ENCODE results near the gene INCENP.

INCENP gene

DNA sequence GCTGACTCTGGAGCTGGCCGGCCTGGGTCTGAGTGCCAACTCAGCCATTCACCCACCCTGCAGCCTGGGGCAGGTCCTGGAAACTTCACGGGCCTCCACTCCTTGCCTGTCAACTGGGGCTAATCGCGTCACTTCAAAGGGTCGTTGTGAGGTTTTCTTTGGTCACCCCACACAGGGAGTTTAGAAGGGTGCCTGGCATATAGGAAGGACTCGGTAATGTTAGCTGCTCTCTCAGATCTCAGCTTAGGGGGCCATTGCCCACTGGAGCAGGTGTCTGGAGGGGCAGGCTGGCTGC lies 7.3 kb downstream of the INCENP start:
- H3K79me2 ChIP-seq (ENCODE audit: insufficient read depth, low read length): peaks cover 51% of the 10 kb centered on the region
- H3F3A ChIP-seq (ENCODE audit: insufficient read depth, low read length): no peaks in the 10 kb centered on the region
- no peak overlapping the region for H3K9ac ChIP-seq (ENCODE audit: low read length)
- H4K20me1 ChIP-seq (ENCODE audit: insufficient read depth, low read length): no peaks in the 10 kb centered on the region
- H3K4me2 ChIP-seq (ENCODE audit: low read length): no peak overlapping the region
- H3K36me3 ChIP-seq (ENCODE audit: insufficient read depth, low read length): peaks cover 96% of the 10 kb centered on the region
- no peaks in the 10 kb centered on the region for H3K9me3 ChIP-seq (ENCODE audit: low read length)
- no peaks in the 10 kb centered on the region for H3K9me2 ChIP-seq (ENCODE audit: low read depth, low read length)
- no peak overlapping the region for H3K4me3 ChIP-seq (ENCODE audit: low read depth, low read length, poor library complexity, severe bottlenecking)
- no peak overlapping the region for H2AFZ ChIP-seq (ENCODE audit: low read length)
- H3K27ac ChIP-seq (ENCODE audit: low read depth, low read length, poor library complexity, severe bottlenecking): no peak overlapping the region
- TF ChIP-seq, protein P1, sequence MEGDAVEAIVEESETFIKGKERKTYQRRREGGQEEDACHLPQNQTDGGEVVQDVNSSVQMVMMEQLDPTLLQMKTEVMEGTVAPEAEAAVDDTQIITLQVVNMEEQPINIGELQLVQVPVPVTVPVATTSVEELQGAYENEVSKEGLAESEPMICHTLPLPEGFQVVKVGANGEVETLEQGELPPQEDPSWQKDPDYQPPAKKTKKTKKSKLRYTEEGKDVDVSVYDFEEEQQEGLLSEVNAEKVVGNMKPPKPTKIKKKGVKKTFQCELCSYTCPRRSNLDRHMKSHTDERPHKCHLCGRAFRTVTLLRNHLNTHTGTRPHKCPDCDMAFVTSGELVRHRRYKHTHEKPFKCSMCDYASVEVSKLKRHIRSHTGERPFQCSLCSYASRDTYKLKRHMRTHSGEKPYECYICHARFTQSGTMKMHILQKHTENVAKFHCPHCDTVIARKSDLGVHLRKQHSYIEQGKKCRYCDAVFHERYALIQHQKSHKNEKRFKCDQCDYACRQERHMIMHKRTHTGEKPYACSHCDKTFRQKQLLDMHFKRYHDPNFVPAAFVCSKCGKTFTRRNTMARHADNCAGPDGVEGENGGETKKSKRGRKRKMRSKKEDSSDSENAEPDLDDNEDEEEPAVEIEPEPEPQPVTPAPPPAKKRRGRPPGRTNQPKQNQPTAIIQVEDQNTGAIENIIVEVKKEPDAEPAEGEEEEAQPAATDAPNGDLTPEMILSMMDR (IDR thresholded peaks at IDR 0.05; ENCODE audit: low read length): no peak
- TF ChIP-seq EZH2 (IDR thresholded peaks at IDR 0.05; ENCODE audit: borderline replicate concordance, low read length): no peak
- peaks cover under 1% of the 10 kb centered on the region for H3K4me1 ChIP-seq (ENCODE audit: insufficient read depth, low read length, severe bottlenecking)
- H3K27me3 ChIP-seq (ENCODE audit: insufficient read depth, low read length): no peaks in the 10 kb centered on the region

DNA sequence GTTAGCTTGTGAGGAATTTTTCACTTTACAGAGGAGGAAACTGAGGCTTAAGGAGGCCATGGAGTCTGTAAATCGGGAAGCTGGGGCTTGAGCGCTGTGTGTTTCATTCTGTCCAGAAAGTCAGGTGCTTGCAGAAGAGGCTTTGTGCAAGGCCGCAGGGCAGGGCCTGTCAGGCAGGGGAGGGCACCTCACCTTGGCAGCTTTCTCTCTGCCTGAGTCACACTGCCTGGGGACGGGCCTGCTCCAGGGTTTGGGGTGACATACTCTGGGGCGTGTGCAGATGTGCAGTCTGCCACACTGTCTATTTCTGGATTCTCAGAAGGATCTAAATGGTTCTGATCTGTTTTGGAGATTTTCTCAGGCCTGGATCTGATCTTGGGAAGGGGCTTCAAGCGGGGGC lies 8.4 kb downstream of the INCENP start:
- H2AFZ ChIP-seq (ENCODE audit: low read length): no peak overlapping the region
- H3K9me3 ChIP-seq (ENCODE audit: low read length): no peaks in the 10 kb centered on the region
- peaks cover 41% of the 10 kb centered on the region for H3K79me2 ChIP-seq (ENCODE audit: insufficient read depth, low read length)
- no peak overlapping the region for H3K27ac ChIP-seq (ENCODE audit: low read depth, low read length, poor library complexity, severe bottlenecking)
- H4K20me1 ChIP-seq (ENCODE audit: insufficient read depth, low read length): no peaks in the 10 kb centered on the region
- H3K27me3 ChIP-seq (ENCODE audit: insufficient read depth, low read length): no peaks in the 10 kb centered on the region
- peaks cover 96% of the 10 kb centered on the region for H3K36me3 ChIP-seq (ENCODE audit: insufficient read depth, low read length)
- H3K4me3 ChIP-seq (ENCODE audit: low read depth, low read length, poor library complexity, severe bottlenecking): no peak overlapping the region
- no peaks in the 10 kb centered on the region for H3K9me2 ChIP-seq (ENCODE audit: low read depth, low read length)
- H3K9ac ChIP-seq (ENCODE audit: low read length): no peak overlapping the region
- no peaks in the 10 kb centered on the region for H3F3A ChIP-seq (ENCODE audit: insufficient read depth, low read length)
- no peak overlapping the region for H3K4me2 ChIP-seq (ENCODE audit: low read length)
- no peak for TF ChIP-seq EZH2 (IDR thresholded peaks at IDR 0.05; ENCODE audit: borderline replicate concordance, low read length)
- H3K4me1 ChIP-seq (ENCODE audit: insufficient read depth, low read length, severe bottlenecking): no peaks in the 10 kb centered on the region

DNA sequence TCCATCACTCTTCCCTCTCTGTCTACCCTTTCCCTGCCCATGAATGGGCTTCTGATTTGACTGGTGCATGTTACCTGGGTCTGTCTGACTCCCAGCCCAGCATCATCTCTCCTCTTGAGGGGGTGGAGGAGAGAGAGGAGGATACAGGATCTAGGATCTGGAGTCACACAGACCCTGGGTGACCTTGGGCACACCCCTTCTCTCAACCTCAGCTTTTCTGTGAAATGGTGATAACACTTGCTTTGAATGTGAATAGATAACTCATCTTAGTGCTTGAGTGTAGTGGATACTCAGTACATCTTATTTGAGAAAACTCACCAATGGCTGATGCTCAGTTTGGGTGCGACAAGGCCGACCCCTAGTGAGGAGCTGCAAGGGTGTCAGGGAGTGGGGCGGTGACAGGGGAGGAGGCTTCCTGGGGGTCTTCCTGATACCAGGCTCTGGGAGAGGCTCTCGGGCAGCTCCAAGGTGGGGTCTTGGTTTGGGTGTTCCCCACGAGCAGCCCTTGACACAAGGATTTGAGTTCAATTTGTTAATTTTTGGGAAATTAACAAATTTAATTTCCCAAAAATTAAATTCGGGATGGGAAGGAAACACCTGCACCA lies 9.0 kb downstream of the INCENP start:
- no peaks in the 10 kb centered on the region for H3K27me3 ChIP-seq (ENCODE audit: insufficient read depth, low read length)
- no peak overlapping the region for H3K4me2 ChIP-seq (ENCODE audit: low read length)
- H3K79me2 ChIP-seq (ENCODE audit: insufficient read depth, low read length): peaks cover 35% of the 10 kb centered on the region
- no peak overlapping the region for H3K27ac ChIP-seq (ENCODE audit: low read depth, low read length, poor library complexity, severe bottlenecking)
- H3K36me3 ChIP-seq (ENCODE audit: insufficient read depth, low read length): peaks cover 96% of the 10 kb centered on the region
- H2AFZ ChIP-seq (ENCODE audit: low read length): no peak overlapping the region
- no peak overlapping the region for H3K9ac ChIP-seq (ENCODE audit: low read length)
- no peak for TF ChIP-seq EZH2 (IDR thresholded peaks at IDR 0.05; ENCODE audit: borderline replicate concordance, low read length)
- TF ChIP-seq, protein P1 (IDR thresholded peaks at IDR 0.05; ENCODE audit: low read length): no peak
- H3K4me3 ChIP-seq (ENCODE audit: low read depth, low read length, poor library complexity, severe bottlenecking): no peak overlapping the region
- H3K9me2 ChIP-seq (ENCODE audit: low read depth, low read length): no peaks in the 10 kb centered on the region
- no peaks in the 10 kb centered on the region for H3F3A ChIP-seq (ENCODE audit: insufficient read depth, low read length)
- no peaks in the 10 kb centered on the region for H3K4me1 ChIP-seq (ENCODE audit: insufficient read depth, low read length, severe bottlenecking)
- no peaks in the 10 kb centered on the region for H3K9me3 ChIP-seq (ENCODE audit: low read length)
- no peaks in the 10 kb centered on the region for H4K20me1 ChIP-seq (ENCODE audit: insufficient read depth, low read length)
